ENCODE results near the gene B3GLCT. TPM values are rescaled to one million over a fixed set of nuclear protein-coding genes. Genes with fewer than 3 reads are reported as not detected.

The B3GLCT gene
- total and polyA plus RNA-seq, 9 donors, result 4.1 to 10.8 (median 7.9) TPM

Other genes with a start within 250 kb of the B3GLCT start
- 10 to 100 TPM; 21.7 to 93.2 (median 55.8) TPM for gene HSPH1, start 38.1 kb upstream of the B3GLCT start, total RNA-seq
- 10 to 100 TPM; 16.0 to 46.6 TPM for gene HSPH1, start 38.1 kb upstream of the B3GLCT start, polyA plus RNA-seq

Data from ovary (tissue), 9 donors.